ENCODE results near the gene TSEN34. TPM values are rescaled to one million over a fixed set of nuclear protein-coding genes. Genes with fewer than 3 reads are reported as not detected.
"Not testable (repeated sequence)": the region's sequence is repeated elsewhere in the genome, so short reads cannot be mapped to it uniquely, and the experiment has no call there.

Gene TSEN34
- total RNA-seq, 6 donors from 2014 or later, result 43.2 to 78.4 (median 49.7) TPM

- Histone ChIP-seq H3K9me3 (no peaks in the 10 kb centered on the region), H3K4me1 (no peaks in the 10 kb centered on the region), H3K27me3 (no peaks in the 10 kb centered on the region), H3K4me3 (no peak overlapping the region), H3K36me3 (peaks cover 0 to 46% (median 23%) of the 10 kb centered on the region in 4 donors), H3K27ac (no peak overlapping the region)
- no peak for ATAC-seq (ENCODE audit: low FRiP score in 2 of 2)
- no peak for DNase-seq
- TF ChIP-seq, protein P1, sequence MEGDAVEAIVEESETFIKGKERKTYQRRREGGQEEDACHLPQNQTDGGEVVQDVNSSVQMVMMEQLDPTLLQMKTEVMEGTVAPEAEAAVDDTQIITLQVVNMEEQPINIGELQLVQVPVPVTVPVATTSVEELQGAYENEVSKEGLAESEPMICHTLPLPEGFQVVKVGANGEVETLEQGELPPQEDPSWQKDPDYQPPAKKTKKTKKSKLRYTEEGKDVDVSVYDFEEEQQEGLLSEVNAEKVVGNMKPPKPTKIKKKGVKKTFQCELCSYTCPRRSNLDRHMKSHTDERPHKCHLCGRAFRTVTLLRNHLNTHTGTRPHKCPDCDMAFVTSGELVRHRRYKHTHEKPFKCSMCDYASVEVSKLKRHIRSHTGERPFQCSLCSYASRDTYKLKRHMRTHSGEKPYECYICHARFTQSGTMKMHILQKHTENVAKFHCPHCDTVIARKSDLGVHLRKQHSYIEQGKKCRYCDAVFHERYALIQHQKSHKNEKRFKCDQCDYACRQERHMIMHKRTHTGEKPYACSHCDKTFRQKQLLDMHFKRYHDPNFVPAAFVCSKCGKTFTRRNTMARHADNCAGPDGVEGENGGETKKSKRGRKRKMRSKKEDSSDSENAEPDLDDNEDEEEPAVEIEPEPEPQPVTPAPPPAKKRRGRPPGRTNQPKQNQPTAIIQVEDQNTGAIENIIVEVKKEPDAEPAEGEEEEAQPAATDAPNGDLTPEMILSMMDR (IDR thresholded peaks at IDR 0.05), result no peak
- TF ChIP-seq EP300 (IDR thresholded peaks at IDR 0.05) (no peak), POLR2A (IDR thresholded peaks at IDR 0.05) (no peak), POLR2AphosphoS5 (IDR thresholded peaks at IDR 0.05) (no peak)
- 88 to 91% methylated on average over 7 to 10 of the region's 10 CpGs for WGBS, 2 donors
Observed at GRCh38 chr19:54179262-54179852, 11.8 kb upstream of the TSEN34 start.

DNA sequence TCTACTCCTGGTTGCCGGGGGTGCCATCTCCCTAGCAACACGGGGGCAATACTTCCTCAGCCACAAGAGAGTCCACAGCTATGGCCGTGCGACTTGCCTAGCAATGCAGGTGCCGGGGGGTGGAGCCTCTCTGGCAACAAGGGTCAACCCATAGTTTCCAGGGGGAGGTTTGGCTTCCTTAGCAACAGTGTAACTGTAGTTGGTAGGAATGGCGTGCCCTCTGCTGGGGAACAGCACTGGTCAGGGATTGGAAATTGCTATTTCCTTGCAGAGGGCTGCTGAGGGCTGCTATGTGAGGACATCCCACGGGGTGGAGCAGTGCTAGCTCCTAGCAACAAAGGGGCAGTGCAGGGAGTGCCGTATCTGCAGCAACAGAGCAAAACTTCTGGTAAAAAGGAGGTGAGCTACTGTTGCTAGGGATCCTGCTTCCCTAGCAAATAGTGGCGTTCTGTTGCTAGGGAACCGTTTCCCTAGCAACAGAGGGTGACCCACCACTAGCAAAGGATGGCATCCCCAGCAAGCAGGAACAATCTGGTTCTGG, 11.1 kb upstream of the TSEN34 start:
- Histone ChIP-seq H3K4me3 (no peak overlapping the region), H3K27me3 (no peaks in the 10 kb centered on the region), H3K36me3 (peaks cover 0 to 46% (median 23%) of the 10 kb centered on the region in 4 donors), H3K9me3 (no peaks in the 10 kb centered on the region), H3K4me1 (no peaks in the 10 kb centered on the region), H3K27ac (no peak overlapping the region)
- 76% methylated on average over 9 of the region's 10 CpGs; no CpG with 5 or more reads in 1 of the 2 donors for WGBS, 2 donors
- TF ChIP-seq EP300 (IDR thresholded peaks at IDR 0.05), result no peak
- TF ChIP-seq, protein P1 (IDR thresholded peaks at IDR 0.05), result peak in 1 of 6 experiments; percentile 8
- ATAC-seq (ENCODE audit: low FRiP score in 2 of 2) (peak; percentile 11 to 44), DNase-seq (no peak)

DNA sequence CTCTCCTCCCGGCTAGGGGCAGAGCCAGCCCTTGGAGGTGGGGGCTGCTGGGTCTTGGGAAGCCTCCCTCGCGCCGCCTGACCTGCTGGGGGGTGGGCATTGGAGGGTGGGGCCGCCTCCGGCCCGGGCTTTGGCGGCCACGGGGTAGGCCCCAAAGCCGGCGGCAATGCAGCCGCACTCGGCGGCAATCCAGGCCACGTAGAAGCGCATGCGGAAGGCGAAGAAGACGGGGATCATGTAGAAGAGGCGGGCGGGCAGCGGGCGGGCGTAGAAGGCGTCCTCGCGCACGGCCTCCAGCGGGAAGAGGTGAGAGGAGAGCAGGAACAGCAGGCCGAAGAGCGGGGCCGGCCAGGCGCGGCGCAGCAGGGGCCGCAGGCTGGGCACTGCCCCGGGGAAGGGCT, 10.4 kb upstream of the TSEN34 start:
- TF ChIP-seq, protein P1 (IDR thresholded peaks at IDR 0.05), result no peak
- no peak for TF ChIP-seq POLR2AphosphoS5 (IDR thresholded peaks at IDR 0.05)
- TF ChIP-seq POLR2A (IDR thresholded peaks at IDR 0.05), result no peak
- TF ChIP-seq EP300 (IDR thresholded peaks at IDR 0.05), result no peak
- Histone ChIP-seq H3K36me3 (peaks cover 0 to 46% (median 23%) of the 10 kb centered on the region in 4 donors), H3K4me1 (no peaks in the 10 kb centered on the region), H3K27ac (no peak overlapping the region), H3K9me3 (no peaks in the 10 kb centered on the region), H3K4me3 (no peak overlapping the region), H3K27me3 (no peaks in the 10 kb centered on the region)
- WGBS, 2 donors, result 97 to 98% methylated on average over 34 to 37 of the region's 37 CpGs
- DNase-seq (peak in 1 of 2 donors; percentile 81), ATAC-seq (ENCODE audit: low FRiP score in 2 of 2) (no peak)

- H3K9me3 ChIP-seq; H3K4me3 ChIP-seq; H3K27ac ChIP-seq; ATAC-seq (ENCODE audit: low FRiP score in 2 of 2); H3K27me3 ChIP-seq; H3K4me1 ChIP-seq; DNase-seq: not testable (repeated sequence)
- 89% methylated on average over 3 of the region's 3 CpGs for WGBS, 2 donors
- H3K36me3 ChIP-seq, result peaks cover 0 to 43% (median 24%) of the 10 kb centered on the region in 4 donors
Observed at GRCh38 chr19:54181894-54182293, 9.2 kb upstream of the TSEN34 start.

GRCh38 chr19:54183431-54183830, 7.7 kb upstream of the TSEN34 start:
- ATAC-seq (ENCODE audit: low FRiP score in 2 of 2), result no peak
- Histone ChIP-seq H3K4me3 (no peak overlapping the region), H3K9me3 (no peaks in the 10 kb centered on the region), H3K27ac (no peak overlapping the region), H3K27me3 (no peaks in the 10 kb centered on the region), H3K4me1 (peaks cover 5 to 8% (median 5%) of the 10 kb centered on the region in 4 donors), H3K36me3 (peaks cover 0 to 45% (median 23%) of the 10 kb centered on the region in 4 donors)
- 91 to 94% methylated on average over 6 to 11 of the region's 11 CpGs for WGBS, 2 donors
- DNase-seq, result no peak
- TF ChIP-seq, protein P1 (IDR thresholded peaks at IDR 0.05), result no peak
- TF ChIP-seq POLR2A (IDR thresholded peaks at IDR 0.05) (no peak), EP300 (IDR thresholded peaks at IDR 0.05) (no peak), POLR2AphosphoS5 (IDR thresholded peaks at IDR 0.05) (no peak)

All from upper lobe of left lung (tissue), 6 donors.